Stimulated activated CD4-positive, alpha-beta T cell treated with anti-CD3 and anti-CD28 coated beads, Interleukin-2, amount 100 ng/mL, for 4 hours (primary cell): ENCODE results near the gene SP140L.
"Not testable (repeated sequence)": the region's sequence is repeated elsewhere in the genome, so short reads cannot be mapped to it uniquely, and the experiment has no call there.

Experiments
- DNase-seq: peaks from one replicate; pipeline ENCODE4 v3.0.0-alpha.2; 2020; ENCODE audit warnings: low read depth

SP140L gene

DNA sequence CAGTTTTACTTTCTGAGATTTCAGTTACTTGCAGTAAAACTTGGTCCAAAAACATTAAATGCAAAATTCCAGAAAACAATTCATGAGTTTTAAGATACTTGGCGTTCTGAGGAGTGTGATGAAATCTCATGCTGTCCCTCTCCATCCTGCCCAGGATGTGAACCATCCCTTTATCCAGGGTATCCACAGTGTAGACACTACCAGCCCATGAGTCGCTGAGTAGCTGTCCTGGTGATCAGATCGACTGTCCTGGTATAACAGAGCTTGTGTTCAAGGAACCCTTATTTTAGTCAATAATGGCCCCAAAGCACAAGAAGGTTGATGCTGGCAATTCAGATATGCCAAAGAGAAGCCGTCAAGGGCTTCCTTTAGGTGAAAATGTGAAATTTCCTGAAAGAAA lies 92.2 kb downstream of the SP140L start:
- DNase-seq, result no peak

DNA sequence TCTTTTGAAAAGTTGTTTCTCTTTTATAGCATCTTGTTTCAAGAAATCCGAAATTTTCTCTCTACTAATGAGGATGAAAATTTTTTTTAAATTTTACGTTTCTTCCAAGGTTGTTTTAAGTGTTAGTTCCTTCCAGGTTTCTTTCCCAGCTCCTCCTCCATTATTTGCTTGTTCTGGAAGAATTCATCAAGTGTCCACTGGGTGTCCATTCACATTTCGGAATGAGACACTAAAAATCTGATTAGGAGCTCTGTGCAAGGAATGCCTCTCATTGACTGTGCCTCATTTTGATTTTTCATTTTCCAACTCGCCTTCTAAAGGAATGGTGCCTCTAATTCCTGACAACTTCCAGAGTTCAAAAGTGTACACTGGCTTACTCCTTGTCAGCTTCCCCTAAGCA lies 95.2 kb downstream of the SP140L start:
- DNase-seq, result no peak

DNA sequence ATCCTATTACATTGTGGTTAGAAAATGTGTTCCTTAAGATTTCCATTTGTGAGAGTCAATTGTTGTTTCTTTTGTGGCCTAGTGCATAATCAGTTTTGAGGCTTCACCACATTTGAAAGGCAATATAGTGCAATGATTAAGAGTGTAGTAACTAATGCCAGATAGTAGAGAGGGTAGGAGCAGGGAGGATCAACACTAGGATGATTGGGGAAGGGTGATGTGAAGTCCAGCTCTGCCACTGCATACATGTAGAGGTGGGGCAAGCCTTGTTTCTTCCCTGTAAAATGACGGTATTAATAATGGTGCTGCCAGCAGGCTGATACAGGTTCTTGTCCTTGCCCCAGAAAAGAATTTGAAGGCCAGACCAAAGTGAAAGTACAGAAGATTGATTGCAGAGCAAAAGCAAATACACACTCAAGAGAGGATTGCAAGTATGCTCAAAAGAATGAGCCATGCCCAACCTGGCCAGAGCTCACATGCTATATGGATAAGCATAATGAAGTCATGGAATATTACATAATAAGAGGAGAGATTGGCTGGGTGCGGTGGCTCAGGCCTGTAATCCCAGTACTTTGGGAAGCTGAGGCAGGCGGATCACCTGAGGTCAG lies 97.0 kb downstream of the SP140L start:
- no peak for DNase-seq

DNA sequence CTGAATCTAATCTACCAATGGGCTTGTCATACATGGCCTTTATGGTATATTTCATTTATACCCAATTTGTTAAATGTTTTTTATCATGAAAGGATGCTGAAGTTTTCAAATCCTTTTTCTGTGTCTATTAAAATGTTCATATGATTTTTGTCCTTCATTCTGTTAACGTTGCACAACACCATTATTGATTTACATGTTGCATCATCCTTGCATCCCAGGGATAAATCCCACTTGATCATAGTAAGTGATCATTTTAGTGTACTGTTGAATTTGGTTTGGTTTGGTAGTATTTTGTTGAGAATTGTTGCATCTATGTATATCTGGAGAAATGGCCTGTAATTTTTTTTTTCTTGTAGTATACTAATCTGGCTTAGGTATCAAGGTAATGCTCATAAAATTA lies 98.4 kb downstream of the SP140L start:
- DNase-seq, result no peak

DNA sequence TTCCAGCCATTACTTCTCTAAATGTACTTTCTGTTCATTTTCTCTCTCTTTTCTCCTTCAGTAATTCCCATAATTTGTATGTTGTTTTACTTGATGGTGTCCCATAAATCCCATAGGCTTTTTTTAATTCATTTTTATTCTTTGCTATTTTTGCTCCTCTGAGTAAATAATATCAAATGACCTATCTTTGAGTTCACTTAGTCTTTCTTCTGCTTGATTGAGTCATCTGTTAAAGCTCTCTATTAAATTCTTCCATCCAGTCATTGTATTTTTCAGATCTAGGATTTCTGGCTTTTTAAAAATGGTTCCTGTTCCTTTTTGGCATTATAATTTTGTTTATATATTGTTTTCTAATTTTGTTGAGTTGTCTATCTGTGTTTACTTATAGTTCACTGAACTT lies 102.5 kb downstream of the SP140L start:
- no peak for DNase-seq

DNA sequence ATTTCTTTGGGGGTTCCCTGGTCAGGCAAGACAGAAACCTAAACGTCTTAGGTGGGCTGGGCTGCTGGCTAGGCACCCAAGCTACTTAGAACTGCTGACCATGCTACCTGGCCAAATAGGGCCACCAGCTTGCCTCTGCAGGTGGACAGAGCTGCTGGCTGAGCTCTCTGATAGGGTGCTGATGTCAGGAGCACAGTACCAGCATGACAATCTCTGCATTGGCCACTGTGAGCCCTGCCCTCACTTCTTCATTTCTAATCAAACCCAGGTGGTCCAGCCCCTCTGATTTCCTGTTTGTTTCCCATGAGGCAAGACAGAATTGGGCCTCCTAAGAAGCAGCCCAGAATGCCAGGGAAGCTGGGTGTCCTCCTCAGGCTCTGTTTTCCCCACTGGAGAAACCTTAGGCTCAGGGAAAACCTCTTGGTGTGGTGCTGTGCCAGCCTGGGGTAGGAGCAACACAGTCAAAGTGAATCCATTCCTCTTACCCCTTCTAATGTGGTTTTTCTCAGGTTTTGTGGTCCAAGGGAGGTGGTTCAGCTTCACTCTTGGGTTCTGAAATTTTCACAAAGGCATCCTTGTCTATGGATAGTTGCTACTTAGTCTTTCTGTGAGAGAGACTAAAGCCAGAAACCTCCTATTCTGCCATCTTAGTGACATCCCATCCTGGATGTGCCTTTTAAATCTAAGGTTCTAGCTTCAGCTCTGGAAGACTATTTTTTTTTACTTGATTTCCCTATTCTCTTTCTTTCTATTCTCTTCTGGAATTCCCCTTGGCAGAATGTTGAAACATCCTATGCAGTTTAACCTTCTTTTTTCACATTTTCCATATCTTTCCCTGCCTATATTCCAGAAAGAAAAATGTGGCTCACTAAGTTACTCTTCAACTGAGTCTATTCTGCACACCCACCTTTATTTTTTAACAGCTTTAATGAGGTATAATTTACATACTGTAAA lies 104.2 kb downstream of the SP140L start:
- no peak for DNase-seq

DNA sequence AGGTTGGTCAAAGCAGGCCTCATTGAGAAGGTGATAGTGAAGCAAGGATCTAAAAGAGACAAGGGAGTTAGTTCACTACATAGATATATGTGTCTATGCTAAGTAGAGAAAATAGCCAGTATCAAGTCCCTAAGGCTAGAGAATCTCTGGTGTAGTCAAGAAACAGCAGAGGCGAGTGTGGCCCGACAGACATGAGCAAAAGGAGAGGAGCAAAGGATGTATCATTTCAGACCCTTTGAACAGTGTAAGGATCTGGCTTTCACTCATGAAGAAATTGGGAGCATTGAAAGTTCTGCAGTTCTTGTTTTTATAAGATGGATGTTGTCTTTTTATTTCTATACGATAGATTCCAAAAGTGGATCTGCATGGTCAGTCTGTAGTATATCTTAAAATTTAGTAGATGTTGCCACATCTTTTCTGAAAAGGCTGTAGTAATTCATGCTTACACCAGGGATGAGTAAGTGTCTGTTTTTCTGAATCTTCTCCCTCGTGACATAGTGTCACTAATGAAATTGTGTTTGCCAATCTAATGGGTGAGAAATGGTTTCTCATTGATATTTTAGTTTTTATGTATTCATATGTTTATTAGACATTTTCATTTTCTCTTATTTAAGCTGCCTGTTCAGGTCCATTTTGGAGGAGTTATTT lies 107.8 kb downstream of the SP140L start:
- no peak for DNase-seq

DNA sequence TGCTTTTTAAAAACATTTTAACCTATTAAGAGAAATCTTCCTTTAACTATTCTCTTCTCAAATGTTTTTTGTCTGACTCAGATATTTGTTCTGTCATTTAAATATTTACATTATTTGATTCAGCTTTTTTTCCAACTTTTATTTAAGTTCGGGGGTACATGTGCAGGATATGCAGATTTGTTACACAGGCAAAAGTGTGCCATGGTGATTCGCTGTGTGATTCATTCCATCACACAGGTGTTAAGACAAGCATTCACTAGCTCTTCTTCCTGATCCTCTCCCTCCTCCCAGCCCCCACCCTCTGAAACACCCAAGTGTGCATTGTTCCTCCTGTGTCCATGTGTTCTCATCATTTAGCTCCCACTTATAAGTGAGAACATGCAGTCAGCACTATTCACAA lies 108.4 kb downstream of the SP140L start:
- no peak for DNase-seq

DNA sequence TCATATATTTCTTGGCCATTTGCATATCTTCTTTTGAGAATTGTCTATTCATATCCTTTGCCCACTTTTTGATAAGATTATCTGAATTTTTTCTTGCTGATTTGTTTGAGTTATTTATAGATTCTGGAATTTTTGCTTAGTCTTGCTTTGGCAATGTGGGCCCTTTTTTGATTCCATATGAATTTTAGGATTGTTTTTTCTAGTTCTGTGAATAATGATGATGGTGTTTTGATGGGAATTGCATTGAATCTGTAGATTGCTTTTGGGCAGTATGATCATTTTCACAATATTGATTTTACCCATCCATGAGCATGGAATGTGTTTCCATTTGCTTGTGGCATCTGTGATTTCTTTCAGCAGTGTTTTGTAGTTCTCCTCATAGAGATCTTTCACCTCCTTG lies 112.1 kb downstream of the SP140L start:
- DNase-seq, result not testable (repeated sequence)

DNA sequence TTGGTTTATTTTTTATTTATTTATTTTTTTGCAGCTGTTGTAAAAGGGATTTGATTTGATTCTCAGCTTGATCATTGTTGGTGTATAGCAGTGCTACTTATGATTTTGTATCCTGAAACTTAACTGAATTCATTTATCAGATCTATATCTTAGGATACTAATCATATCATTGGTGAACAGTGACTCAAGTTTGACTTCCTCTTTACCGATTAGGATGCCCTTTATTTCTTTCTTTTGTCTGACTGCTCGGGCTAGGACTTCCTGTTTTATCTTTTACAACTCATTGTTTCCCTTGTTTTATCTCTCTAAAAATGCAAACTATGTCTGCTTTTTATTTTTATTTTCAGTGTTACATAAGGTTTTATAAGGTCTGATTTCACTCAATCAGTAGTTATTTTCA lies 112.6 kb downstream of the SP140L start:
- DNase-seq, result no peak

DNA sequence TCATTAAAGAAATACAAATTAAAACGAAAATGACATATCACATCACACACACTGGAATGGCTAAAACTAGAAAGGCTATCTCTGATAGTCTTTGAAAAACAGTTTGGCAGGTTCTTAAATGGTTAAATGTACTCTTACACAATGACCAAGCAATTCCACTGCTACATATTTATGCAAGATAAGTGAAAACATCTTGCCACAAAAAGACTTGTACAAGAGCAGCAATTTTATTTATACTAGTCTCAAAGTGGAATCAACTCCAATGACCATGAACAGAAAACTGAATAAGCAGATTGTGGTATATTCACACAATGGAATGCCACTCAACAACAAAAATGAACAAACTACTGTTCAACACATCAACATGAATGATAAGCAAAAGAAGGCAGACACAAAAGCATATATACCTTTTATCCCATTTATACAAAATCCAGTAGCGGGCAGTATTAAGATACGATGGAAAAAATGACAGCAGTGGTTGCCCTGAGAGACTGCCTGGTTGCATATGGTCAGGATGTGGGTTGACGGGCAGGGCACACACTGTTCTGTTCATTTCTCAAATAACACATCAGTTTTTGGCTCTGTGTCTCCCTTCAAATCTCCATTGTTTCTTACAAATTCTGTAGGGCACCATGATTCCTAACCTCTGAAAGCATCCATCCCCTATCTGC lies 114.4 kb downstream of the SP140L start:
- DNase-seq, result no peak

DNA sequence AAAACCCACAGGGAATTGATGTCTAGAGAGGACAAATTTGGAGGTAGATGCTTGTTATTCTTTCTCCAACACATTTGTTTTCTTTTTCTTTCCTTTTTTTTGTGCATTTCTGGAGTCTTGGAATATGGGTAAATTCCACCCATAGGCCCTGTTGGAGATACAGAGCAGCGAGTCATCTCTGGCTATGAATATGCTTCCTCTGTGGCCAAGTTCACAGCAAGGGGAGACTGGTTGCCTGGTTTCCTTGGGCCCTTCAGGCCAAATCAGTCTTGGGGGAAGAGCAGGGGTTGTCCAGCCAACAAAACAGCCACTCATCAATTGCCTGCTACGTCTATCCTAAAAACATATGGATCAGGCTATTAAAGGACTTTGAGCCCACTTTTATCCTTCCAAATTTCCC lies 116.5 kb downstream of the SP140L start:
- DNase-seq, result no peak

DNA sequence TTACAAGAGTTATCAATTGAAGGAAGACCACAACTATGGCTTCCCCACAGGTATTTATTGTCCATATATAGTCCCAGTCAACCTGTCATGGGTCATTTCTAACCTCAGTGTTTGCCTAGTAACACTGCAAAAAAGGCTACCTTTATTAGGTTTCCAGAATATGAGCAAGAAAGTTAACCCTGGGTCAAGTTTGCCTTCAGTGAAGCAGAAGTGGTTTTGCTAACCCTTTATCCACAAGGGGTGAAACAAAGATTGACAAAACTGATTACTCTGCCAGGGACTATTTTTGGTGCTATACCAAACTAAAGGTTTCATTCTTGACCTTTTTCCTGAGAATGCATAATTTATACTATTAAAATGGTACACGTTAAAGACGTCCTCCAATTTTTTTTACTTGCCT lies 117.8 kb downstream of the SP140L start:
- no peak for DNase-seq

DNA sequence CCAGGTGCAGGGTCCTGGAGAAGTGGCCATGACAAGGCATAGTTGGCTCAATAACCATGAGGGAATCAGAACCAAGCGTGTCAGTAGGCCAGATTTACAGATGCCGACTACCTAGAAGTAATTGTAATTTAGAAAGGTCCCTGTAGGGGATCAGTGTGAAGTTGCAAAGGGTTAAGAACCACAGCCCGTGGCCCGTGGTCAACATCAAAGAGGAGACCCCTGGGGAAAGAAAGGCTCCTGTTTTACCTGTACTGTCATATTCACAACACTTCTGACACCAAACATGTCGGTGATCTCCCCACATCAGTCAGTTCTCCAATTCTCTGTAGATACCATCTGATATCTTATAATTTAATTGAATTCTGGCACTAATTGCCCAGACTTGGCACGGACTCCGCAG lies 120.0 kb downstream of the SP140L start:
- DNase-seq, result no peak

DNA sequence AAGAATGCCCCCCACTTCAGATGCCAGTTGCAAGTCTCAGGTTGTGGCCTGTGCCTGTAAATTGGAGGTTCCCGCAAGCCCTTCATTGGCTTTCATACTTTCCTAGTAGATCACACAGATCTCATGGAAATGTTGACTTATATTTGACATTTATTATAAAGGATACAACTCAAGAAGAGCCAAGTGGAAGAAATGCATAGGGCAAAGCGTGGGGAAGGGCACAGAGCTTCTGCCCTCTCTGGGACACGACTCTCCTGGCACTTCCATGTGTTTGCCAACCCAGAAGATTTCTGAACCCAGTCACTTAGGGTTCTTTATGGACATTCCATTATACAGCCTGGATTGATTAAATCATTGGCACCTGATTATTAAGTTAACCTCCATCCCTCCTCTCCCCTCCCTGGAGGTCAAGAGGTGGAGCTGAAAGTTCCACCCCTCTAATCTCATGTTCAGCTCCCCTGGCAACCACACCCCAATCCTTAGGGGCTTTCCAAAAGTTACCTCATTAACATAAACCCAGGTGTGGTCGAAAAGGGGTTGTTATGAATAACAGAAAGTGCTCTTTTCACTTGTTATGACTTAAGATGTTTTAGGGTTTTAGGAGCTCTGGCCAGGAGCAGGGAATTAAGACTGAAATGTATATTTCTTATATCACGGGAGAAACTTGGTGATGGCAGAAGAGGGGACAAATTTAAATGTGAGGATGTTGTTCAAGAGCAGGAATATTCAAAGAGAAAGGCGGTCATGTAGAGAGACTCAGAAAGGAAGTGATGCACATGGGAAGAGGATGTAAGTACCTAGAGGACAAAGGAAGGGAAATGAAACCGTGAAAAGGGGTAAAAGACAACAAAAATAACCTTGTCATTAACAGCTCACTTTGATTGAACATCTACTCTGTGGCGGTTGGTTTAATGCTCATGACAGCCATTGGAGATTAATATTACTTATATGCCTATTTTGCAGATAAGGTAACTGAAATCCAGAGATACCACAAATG lies 120.8 kb downstream of the SP140L start:
- DNase-seq, result no peak

DNA sequence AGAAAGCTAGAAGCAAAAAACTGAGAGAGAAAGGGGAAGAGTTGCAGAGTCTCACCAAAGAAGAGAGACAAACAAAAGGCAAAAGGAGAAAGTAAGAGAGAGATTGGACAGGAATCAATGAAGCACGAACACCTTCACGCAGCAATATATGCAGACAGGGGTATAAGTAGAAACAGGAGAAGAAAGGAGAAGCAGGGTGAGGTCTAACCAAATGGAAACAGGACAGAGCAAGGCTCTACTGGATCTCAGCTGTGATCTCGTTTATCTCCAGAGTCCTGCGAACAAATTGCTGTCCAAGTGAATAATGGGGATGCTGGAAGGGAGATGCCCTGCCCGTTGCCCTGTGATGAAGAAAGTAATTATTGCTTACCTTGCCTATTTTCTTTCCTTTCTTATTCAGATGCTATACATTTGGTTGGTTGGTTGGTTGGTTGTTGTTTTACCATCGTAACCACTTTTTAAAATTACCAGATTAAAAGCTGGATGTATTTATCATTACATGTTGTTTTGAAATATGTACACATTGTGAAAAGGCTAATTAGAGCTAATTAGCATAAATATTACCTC lies 123.0 kb downstream of the SP140L start:
- DNase-seq, result no peak

DNA sequence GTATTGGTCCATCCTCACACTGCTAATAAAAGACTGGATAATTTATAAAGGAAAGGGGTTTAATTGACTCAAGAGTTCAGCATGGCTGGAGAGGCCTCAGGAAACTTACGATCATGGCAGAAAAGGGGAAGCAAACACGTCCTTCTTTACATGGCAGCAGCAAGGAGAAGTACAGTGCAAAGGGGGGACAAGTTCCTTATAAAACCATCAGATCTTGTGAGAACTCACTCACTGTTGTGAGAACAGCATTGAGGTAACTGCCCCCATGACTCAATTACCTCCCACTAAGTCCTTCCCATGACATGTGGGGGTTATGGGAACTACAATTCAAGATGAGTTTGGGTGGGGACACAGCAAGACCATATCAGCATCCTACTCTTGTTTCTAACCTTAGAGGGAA lies 126.0 kb downstream of the SP140L start:
- DNase-seq, result no peak
